Panc1 (cell line): ENCODE measurements around the gene SMNDC1. TPM values are rescaled to one million over a fixed set of nuclear protein-coding genes. Genes with fewer than 3 reads are reported as not detected.
A peak's percentile ranks its signal among the peaks of the same experiment; 100 is the strongest.

Experiments used
- ATAC-seq: fragments of 200-7000 bp; cut with Tn5 transposase; 2 replicates; pipeline ENCODE4 v1.9.1; 2020; ENCODE audit warnings: mild to moderate bottlenecking, moderate library complexity
- BruUV-seq: library from RNA; stranded (reverse); fragments of 400-500 nt; replicated peaks from 2 replicates; lab custom pipeline; 2021; lab: Mats Ljungman, UMichigan
- CTCF ChIA-PET: fragments of 300-600 bp; sonication (Branson Sonifier 250); formaldehyde crosslinking; loops from one replicate; lab custom pipeline; 2022; ENCODE audit warnings: antibody characterized with exemption; lab: Charles Lee
- POLR2A ChIA-PET: fragments of 300-600 bp; sonication (Branson Sonifier 250); formaldehyde crosslinking; loops from one replicate; lab custom pipeline; 2022; ENCODE audit warnings: antibody characterized with exemption; lab: Charles Lee
- DNase-seq: peaks from one replicate; pipeline ENCODE4 v3.0.0-alpha.2; 2010; ENCODE audit warnings: low read depth, low spot score
- H3K27ac ChIP-seq: 2 replicates; pipeline ENCODE4 v1.5.1; 2011; ENCODE audit warnings: mild to moderate bottlenecking, low read length, inconsistent platforms
- H3K27me3 ChIP-seq: fragments of 200-500 bp; sonication (Bioruptor generic); 2 replicates; pipeline ENCODE4 v1.6.0; 2014; ENCODE audit warnings: low read length, inconsistent platforms; ENCODE audit not compliant: control insufficient read depth, insufficient read depth
- H3K36me3 ChIP-seq: fragments of 200-500 bp; sonication (Bioruptor generic); 2 replicates; pipeline ENCODE4 v1.5.1; 2014; ENCODE audit warnings: inconsistent platforms, mild to moderate bottlenecking, low read length, moderate library complexity; ENCODE audit not compliant: control insufficient read depth, insufficient read depth
- H3K4me1 ChIP-seq: 2 replicates; pipeline ENCODE4 v1.5.1; 2011; ENCODE audit warnings: inconsistent platforms, mild to moderate bottlenecking, low read length, moderate library complexity; ENCODE audit not compliant: control insufficient read depth, insufficient read depth
- H3K4me3 ChIP-seq, 2 experiments: 2 replicates each; pipeline ENCODE4 v1.5.1; 2011 to 2012; ENCODE audit warnings: low read depth in 2 of 2, low read length in 2 of 2, mild to moderate bottlenecking in 2 of 2, inconsistent platforms in 1 of 2, moderate library complexity in 1 of 2
- H3K9me3 ChIP-seq: fragments of 200-500 bp; sonication (Bioruptor generic); 2 replicates; pipeline ENCODE4 v1.5.1; 2014; ENCODE audit warnings: low read depth, mild to moderate bottlenecking, inconsistent platforms, low read length, moderate library complexity; ENCODE audit not compliant: control insufficient read depth, insufficient read depth
- POLR2AphosphoS5 ChIP-seq: IDR thresholded peaks from 2 replicates; pipeline ENCODE4 v1.6.1; 2012; ENCODE audit warnings: mild to moderate bottlenecking, low read depth, low read length, moderate library complexity
- SIN3A ChIP-seq: IDR thresholded peaks from 2 replicates; pipeline ENCODE4 v1.6.1; 2012; ENCODE audit warnings: low read depth, mild to moderate bottlenecking, low read length, moderate library complexity, borderline replicate concordance; ENCODE audit not compliant: insufficient read depth
- TCF7L2 ChIP-seq: IDR thresholded peaks from 2 replicates; pipeline ENCODE4 v1.6.1; 2011; ENCODE audit warnings: mild to moderate bottlenecking, low read depth, low read length, inconsistent platforms
- in situ Hi-C: cut with HindIII; loops from 2 replicates; pipeline ENCODE4 v1.10.0; 2016; ENCODE audit warnings: low sequenced_read_pairs, low pct_unique_long_range_greater_than_20kb
- intact Hi-C: fragments of 100-400 bp; cut with micrococcal nuclease; formaldehyde crosslinking; loops from one replicate; pipeline ENCODE4 v1.10.0; 2022; ENCODE audit not compliant: unreplicated experiment
- total RNA-seq: library from RNA; stranded (reverse); gene quantifications from one replicate; pipeline ENCODE4 v1.2.1, GENCODE V29; 2021; ENCODE audit not compliant: unreplicated experiment
- TF ChIP-seq, protein P1 (sequence below), 2 experiments: IDR thresholded peaks; 2 replicates each; pipeline ENCODE4 v1.6.1; 2011 to 2012; ENCODE audit warnings: low read depth in 2 of 2, control low read depth in 1 of 2, low read length in 1 of 2, mild to moderate bottlenecking in 1 of 2, moderate library complexity in 1 of 2; ENCODE audit not compliant: insufficient read depth in 1 of 2
- TF ChIP-seq, protein P2 (sequence below): fragments of 450-650 bp; IDR thresholded peaks from 2 replicates; pipeline ENCODE4 v1.5.1; 2017; ENCODE audit warnings: mild to moderate bottlenecking

Gene SMNDC1
- total RNA-seq, 1 experiment from 2014 or later = 62.2 TPM

DNA sequence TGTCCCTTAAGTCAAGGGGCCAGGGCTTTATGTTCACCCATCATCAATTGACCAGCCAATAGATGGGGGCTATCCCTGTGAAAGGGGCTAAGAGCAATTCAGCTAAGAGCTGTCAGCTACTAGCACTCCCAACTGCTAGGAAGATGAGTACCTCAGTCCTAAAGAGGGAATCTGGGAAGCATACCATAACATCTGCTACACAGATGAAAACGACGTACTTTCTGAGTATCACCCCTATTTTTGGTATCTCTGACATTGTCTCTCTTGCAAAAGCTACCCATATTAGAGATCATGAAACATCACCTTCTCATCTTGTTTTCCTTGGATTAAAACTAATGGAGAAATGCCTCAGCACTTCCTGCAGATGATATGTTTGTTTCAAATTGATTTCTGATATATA is 7.5 kb upstream of the SMNDC1 start:
- H3K4me1 ChIP-seq = no peaks in the 10 kb centered on the region
- ChIA-PET CTCF (no interaction called here), POLR2A (no interaction called here)
- TF ChIP-seq, protein P1, sequence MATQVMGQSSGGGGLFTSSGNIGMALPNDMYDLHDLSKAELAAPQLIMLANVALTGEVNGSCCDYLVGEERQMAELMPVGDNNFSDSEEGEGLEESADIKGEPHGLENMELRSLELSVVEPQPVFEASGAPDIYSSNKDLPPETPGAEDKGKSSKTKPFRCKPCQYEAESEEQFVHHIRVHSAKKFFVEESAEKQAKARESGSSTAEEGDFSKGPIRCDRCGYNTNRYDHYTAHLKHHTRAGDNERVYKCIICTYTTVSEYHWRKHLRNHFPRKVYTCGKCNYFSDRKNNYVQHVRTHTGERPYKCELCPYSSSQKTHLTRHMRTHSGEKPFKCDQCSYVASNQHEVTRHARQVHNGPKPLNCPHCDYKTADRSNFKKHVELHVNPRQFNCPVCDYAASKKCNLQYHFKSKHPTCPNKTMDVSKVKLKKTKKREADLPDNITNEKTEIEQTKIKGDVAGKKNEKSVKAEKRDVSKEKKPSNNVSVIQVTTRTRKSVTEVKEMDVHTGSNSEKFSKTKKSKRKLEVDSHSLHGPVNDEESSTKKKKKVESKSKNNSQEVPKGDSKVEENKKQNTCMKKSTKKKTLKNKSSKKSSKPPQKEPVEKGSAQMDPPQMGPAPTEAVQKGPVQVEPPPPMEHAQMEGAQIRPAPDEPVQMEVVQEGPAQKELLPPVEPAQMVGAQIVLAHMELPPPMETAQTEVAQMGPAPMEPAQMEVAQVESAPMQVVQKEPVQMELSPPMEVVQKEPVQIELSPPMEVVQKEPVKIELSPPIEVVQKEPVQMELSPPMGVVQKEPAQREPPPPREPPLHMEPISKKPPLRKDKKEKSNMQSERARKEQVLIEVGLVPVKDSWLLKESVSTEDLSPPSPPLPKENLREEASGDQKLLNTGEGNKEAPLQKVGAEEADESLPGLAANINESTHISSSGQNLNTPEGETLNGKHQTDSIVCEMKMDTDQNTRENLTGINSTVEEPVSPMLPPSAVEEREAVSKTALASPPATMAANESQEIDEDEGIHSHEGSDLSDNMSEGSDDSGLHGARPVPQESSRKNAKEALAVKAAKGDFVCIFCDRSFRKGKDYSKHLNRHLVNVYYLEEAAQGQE (IDR thresholded peaks at IDR 0.05; ENCODE audit: insufficient read depth in 1 of 2, low read depth in 2 of 2, low read length in 1 of 2) = no peak
- TF ChIP-seq TCF7L2 (no peak), SIN3A (no peak), POLR2AphosphoS5 (no peak)
- TF ChIP-seq, protein P2, sequence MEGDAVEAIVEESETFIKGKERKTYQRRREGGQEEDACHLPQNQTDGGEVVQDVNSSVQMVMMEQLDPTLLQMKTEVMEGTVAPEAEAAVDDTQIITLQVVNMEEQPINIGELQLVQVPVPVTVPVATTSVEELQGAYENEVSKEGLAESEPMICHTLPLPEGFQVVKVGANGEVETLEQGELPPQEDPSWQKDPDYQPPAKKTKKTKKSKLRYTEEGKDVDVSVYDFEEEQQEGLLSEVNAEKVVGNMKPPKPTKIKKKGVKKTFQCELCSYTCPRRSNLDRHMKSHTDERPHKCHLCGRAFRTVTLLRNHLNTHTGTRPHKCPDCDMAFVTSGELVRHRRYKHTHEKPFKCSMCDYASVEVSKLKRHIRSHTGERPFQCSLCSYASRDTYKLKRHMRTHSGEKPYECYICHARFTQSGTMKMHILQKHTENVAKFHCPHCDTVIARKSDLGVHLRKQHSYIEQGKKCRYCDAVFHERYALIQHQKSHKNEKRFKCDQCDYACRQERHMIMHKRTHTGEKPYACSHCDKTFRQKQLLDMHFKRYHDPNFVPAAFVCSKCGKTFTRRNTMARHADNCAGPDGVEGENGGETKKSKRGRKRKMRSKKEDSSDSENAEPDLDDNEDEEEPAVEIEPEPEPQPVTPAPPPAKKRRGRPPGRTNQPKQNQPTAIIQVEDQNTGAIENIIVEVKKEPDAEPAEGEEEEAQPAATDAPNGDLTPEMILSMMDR = no peak
- H3K27me3 ChIP-seq = no peaks in the 10 kb centered on the region
- no peak for ATAC-seq
- H3K4me3 ChIP-seq = no peak overlapping the region
- in situ Hi-C loops (no loop called here), intact Hi-C loops (no loop called here)
- H3K36me3 ChIP-seq = no peaks in the 10 kb centered on the region
- BruUV-seq = no TSS peak
- no peaks in the 10 kb centered on the region for H3K9me3 ChIP-seq
- H3K27ac ChIP-seq = peak overlapping the region; percentile 45; the same call in 1 of the 2 replicates
- no peak for DNase-seq

DNA sequence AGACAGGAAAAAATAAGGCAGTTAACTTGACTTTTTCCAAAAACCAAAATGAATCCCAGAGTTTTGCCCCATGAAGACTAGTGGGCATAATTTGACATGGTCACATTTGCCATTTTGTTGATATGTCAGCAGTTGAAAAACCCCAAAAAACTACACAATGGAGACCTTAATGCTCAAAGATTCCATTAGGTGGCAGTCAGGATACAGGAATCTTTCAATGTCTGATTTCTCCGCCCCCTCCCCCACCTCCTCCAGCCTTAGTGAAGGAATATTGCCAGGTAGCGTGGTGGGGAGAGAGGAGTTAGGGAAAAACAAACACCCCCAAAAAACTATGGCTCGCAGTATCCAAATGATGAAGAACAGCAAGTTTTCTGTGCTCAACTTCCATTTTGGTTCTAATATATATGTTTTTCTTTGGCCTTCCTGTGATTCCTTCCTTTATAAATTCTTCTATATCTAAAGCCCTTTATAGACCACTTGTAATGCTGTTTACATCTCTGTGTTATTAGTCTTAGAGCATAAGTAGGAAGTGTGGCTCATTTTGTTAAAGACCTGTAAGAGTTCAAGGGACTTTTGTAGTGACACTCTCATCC is 6.7 kb upstream of the SMNDC1 start:
- in situ Hi-C loops = no loop called here
- CTCF ChIA-PET = no interaction called here
- ATAC-seq (peak; percentile 86), DNase-seq (peak; percentile 65)
- H3K4me3 ChIP-seq = no peak overlapping the region
- no peaks in the 10 kb centered on the region; the same call in 1 of the 2 replicates for H3K4me1 ChIP-seq
- no peaks in the 10 kb centered on the region for H3K9me3 ChIP-seq
- H3K27me3 ChIP-seq = no peaks in the 10 kb centered on the region
- H3K36me3 ChIP-seq = no peaks in the 10 kb centered on the region
- peak overlapping the region; percentile 45; the same call in 1 of the 2 replicates for H3K27ac ChIP-seq
- intact Hi-C loops = loop anchor here (1.0 to 2.0 kb wide), 3 partner anchors 189 to 289 kb away; no protein-coding TSS in a partner anchor
- POLR2A ChIA-PET = no interaction called here
- BruUV-seq = no TSS peak
- TF ChIP-seq, protein P2 = peak; percentile 83
- no peak; the same call in 1 of the 2 replicates for TF ChIP-seq POLR2AphosphoS5
